ENCODE data around the gene VPS13A. TPM values are rescaled to one million over a fixed set of nuclear protein-coding genes. Genes with fewer than 3 reads are reported as not detected.

The VPS13A gene
- total RNA-seq, 1 experiment from 2014 or later, result 32.6 TPM

DNA sequence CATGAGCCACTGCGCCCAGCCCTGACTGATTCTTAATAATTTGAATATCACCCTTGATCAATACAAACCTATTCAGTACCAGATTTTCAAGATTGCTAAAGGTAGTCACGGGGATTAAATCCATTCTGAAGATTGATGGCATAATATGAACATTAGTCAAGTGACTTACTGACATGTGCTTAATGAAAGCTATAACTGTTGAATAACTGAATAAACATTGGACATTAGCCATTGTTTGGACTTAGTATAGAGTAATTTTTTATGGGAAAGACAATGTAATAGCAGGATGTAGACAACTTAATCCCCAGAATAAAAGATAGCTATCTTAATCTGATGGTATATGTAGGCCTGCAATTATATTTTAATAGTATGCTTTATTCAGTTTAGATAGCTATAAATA, 35.0 kb upstream of the VPS13A start:
- no peaks in the 10 kb centered on the region for H3K36me3 Mint-ChIP-seq (ENCODE audit: insufficient read depth, unreplicated experiment)
- BruUV-seq (replicated peaks), result no TSS peak
- intact Hi-C loops (cut with micrococcal nuclease; ENCODE audit: unreplicated experiment), result no loop called here
- no peak overlapping the region for H3K4me3 Mint-ChIP-seq (ENCODE audit: low read depth, unreplicated experiment)
- CTCF ChIA-PET, result no interaction called here
- H3K27me3 Mint-ChIP-seq (ENCODE audit: unreplicated experiment), result peaks cover 3% of the 10 kb centered on the region
- TF ChIP-seq, protein P1, sequence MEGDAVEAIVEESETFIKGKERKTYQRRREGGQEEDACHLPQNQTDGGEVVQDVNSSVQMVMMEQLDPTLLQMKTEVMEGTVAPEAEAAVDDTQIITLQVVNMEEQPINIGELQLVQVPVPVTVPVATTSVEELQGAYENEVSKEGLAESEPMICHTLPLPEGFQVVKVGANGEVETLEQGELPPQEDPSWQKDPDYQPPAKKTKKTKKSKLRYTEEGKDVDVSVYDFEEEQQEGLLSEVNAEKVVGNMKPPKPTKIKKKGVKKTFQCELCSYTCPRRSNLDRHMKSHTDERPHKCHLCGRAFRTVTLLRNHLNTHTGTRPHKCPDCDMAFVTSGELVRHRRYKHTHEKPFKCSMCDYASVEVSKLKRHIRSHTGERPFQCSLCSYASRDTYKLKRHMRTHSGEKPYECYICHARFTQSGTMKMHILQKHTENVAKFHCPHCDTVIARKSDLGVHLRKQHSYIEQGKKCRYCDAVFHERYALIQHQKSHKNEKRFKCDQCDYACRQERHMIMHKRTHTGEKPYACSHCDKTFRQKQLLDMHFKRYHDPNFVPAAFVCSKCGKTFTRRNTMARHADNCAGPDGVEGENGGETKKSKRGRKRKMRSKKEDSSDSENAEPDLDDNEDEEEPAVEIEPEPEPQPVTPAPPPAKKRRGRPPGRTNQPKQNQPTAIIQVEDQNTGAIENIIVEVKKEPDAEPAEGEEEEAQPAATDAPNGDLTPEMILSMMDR (IDR thresholded peaks at IDR 0.05; ENCODE audit: unreplicated experiment), result no peak
- DNase-seq, result no peak
- H3K4me1 Mint-ChIP-seq (ENCODE audit: low read depth, unreplicated experiment), result no peaks in the 10 kb centered on the region
- H3K9me3 Mint-ChIP-seq (ENCODE audit: low read depth, unreplicated experiment), result no peaks in the 10 kb centered on the region
- H3K27ac Mint-ChIP-seq (ENCODE audit: unreplicated experiment), result no peak overlapping the region

DNA sequence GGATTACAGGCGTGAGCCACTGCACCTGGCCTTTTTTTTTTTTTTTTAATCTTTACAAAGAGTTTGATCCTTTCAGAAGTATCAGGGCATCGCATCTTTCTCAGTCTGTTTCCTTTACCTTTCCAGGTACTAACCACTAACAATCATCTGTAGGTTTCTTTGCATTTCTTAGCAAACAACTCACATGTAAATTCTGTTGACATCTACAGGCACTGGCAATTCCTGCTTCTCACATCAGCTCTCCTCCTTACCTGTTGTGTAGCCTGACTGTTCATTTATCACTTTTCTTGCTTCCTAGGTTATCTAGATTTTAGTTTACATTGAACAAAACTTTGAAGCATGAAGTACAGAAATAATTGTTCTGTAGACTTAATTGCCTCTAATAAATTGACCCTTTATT, 27.5 kb upstream of the VPS13A start:
- Mint-ChIP-seq H3K4me3 (ENCODE audit: low read depth, unreplicated experiment) (no peak overlapping the region), H3K9me3 (ENCODE audit: low read depth, unreplicated experiment) (no peaks in the 10 kb centered on the region), H3K27ac (ENCODE audit: unreplicated experiment) (no peak overlapping the region), H3K4me1 (ENCODE audit: low read depth, unreplicated experiment) (no peaks in the 10 kb centered on the region), H3K27me3 (ENCODE audit: unreplicated experiment) (peaks cover 48% of the 10 kb centered on the region), H3K36me3 (ENCODE audit: insufficient read depth, unreplicated experiment) (no peaks in the 10 kb centered on the region)
- no peak for DNase-seq
- CTCF ChIA-PET, result no interaction called here
- no TSS peak for BruUV-seq (replicated peaks)
- intact Hi-C loops (cut with micrococcal nuclease; ENCODE audit: unreplicated experiment), result loop anchor here (2.0 to 5.0 kb wide), 2 partner anchors 339 to 388 kb away; partner anchors contain the start of gene PCA3
- TF ChIP-seq, protein P1 (IDR thresholded peaks at IDR 0.05; ENCODE audit: unreplicated experiment), result no peak

DNA sequence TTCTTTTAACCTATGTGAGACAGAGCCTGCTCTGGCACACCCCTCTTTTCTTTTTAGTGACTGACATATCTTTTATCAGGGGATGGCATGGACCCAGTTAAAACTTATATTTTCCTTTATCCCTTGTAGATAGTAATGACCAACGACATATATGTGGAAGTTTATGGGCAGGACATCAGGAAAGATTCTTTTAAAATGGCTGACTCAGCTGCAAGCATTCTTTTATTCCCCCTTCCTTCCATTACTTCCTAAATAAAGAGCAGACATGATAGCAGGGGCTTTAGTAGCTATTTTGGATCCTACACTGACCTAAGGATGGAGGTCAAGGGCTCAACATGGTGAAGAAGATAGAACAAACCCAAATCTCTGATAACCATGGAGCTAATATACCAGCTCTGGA, 25.0 kb upstream of the VPS13A start:
- no TSS peak for BruUV-seq (replicated peaks)
- peaks cover 46% of the 10 kb centered on the region for H3K27me3 Mint-ChIP-seq (ENCODE audit: unreplicated experiment)

DNA sequence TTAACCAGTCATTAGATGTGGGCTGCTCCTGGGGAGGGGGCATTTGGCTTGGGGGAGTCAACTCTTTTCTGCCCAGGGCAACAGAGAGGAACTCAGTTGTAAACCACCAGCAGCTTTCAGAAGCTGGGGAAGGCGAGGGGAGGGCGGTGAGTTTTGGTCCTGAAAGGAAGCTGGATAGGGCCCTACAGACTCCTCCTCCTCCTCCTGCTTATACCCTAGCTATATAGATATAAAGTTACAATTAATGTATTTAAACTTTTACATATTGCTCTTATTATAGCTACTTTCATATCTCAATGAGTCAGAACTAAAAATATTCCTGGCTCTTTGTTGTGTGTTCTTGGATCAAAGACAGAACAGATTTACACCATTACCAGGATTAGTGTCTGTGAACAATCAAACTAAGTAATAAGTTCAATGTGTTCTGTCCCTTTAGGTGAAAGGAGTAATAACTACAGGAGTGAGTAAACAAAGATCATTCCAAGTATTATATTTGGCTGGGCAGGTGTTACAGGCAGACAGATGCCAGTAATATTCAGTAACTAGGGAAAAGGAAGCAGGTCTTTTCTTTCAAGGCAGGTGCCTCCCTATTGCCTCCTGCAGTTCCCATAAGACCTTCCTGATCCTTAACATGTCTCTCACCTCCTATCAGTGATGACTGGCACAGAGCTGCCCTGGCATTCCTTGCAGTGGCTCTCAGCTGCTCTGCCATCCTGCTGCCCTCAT, 20.5 kb upstream of the VPS13A start:
- DNase-seq, result no peak
- TF ChIP-seq, protein P1 (IDR thresholded peaks at IDR 0.05; ENCODE audit: unreplicated experiment), result no peak
- Mint-ChIP-seq H3K9me3 (ENCODE audit: low read depth, unreplicated experiment) (no peaks in the 10 kb centered on the region), H3K27me3 (ENCODE audit: unreplicated experiment) (peaks cover 24% of the 10 kb centered on the region), H3K4me1 (ENCODE audit: low read depth, unreplicated experiment) (no peaks in the 10 kb centered on the region), H3K27ac (ENCODE audit: unreplicated experiment) (no peak overlapping the region), H3K36me3 (ENCODE audit: insufficient read depth, unreplicated experiment) (no peaks in the 10 kb centered on the region), H3K4me3 (ENCODE audit: low read depth, unreplicated experiment) (no peak overlapping the region)
- CTCF ChIA-PET, result no interaction called here
- no TSS peak for BruUV-seq (replicated peaks)
- intact Hi-C loops (cut with micrococcal nuclease; ENCODE audit: unreplicated experiment), result no loop called here

More for the DNA sequence above, 25.0 kb upstream of the VPS13A start:
- DNase-seq, result no peak
- CTCF ChIA-PET, result no interaction called here
- no peak overlapping the region for H3K27ac Mint-ChIP-seq (ENCODE audit: unreplicated experiment)
- no peak overlapping the region for H3K4me3 Mint-ChIP-seq (ENCODE audit: low read depth, unreplicated experiment)
- no peaks in the 10 kb centered on the region for H3K36me3 Mint-ChIP-seq (ENCODE audit: insufficient read depth, unreplicated experiment)
- no peaks in the 10 kb centered on the region for H3K4me1 Mint-ChIP-seq (ENCODE audit: low read depth, unreplicated experiment)
- H3K9me3 Mint-ChIP-seq (ENCODE audit: low read depth, unreplicated experiment), result no peaks in the 10 kb centered on the region
- TF ChIP-seq, protein P1 (IDR thresholded peaks at IDR 0.05; ENCODE audit: unreplicated experiment), result no peak
- intact Hi-C loops (cut with micrococcal nuclease; ENCODE audit: unreplicated experiment), result loop anchor here (5.0 kb wide), 1 partner anchor 390 kb away; the partner anchor contains the start of gene PCA3
